NT2/D1 (cell line): Measurements from ENCODE around the gene CHIC2.

Experiments
- DNase-seq: peaks from one replicate; pipeline ENCODE4 v3.0.0-alpha.2; 2011; ENCODE audit warnings: low read depth, low spot score
- H3K27me3 ChIP-seq: 2 replicates; pipeline ENCODE4 v1.6.0; 2011; ENCODE audit warnings: mild to moderate bottlenecking; ENCODE audit not compliant: insufficient read length, insufficient read depth
- H3K36me3 ChIP-seq: 2 replicates; pipeline ENCODE4 v1.6.1; 2011; ENCODE audit warnings: mild to moderate bottlenecking, low read length, mixed read lengths; ENCODE audit not compliant: insufficient read depth, insufficient read length
- H3K4me1 ChIP-seq: 2 replicates; pipeline ENCODE4 v1.5.1; 2011; ENCODE audit not compliant: insufficient read depth, insufficient read length
- H3K4me3 ChIP-seq: 2 replicates; pipeline ENCODE4 v1.5.1; 2011; ENCODE audit warnings: low read depth; ENCODE audit not compliant: insufficient read length
- H3K9ac ChIP-seq: 2 replicates; pipeline ENCODE4 v1.6.0; 2011; ENCODE audit warnings: low read depth; ENCODE audit not compliant: insufficient read length
- H3K9me3 ChIP-seq: 2 replicates; pipeline ENCODE4 v1.5.1; 2011; ENCODE audit warnings: mild to moderate bottlenecking, low read length; ENCODE audit not compliant: insufficient read depth
- SUZ12 ChIP-seq: IDR thresholded peaks from 2 replicates; pipeline ENCODE4 v1.6.1; 2011; ENCODE audit not compliant: insufficient read length, insufficient read depth; ENCODE audit errors: extremely low read depth
- YY1 ChIP-seq: IDR thresholded peaks from 2 replicates; pipeline ENCODE4 v1.6.1; 2011; ENCODE audit not compliant: insufficient read length, insufficient read depth
- ZNF274 ChIP-seq: IDR thresholded peaks from 2 replicates; pipeline ENCODE4 v1.6.1; 2011; ENCODE audit warnings: mild to moderate bottlenecking, low read depth, low read length

CHIC2 gene

DNA sequence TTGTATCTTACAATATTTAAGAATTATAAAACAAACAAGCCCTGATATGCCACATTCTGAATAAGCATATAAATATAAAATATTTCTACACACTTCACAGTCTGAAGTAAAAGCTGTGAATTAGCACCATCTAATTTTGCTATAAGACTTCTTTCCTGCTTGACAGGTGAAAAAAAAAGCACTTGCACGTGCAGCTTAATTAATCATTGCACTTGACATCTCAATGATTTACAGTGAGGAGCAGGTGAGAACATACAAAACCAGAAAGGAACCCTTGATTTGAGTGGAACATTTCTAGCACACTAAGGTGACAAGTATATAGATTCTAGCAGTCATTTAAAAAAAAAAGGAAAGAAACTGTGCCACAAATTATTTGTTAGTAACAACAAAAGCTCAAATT, 47.9 kb downstream of the CHIC2 start:
- no peak overlapping the region for H3K9ac ChIP-seq
- no peaks in the 10 kb centered on the region for H3K9me3 ChIP-seq
- DNase-seq: no peak
- H3K27me3 ChIP-seq: no peaks in the 10 kb centered on the region
- H3K36me3 ChIP-seq: no peaks in the 10 kb centered on the region
- H3K4me1 ChIP-seq: no peaks in the 10 kb centered on the region
- H3K4me3 ChIP-seq: no peak overlapping the region
- no peak for TF ChIP-seq SUZ12
- TF ChIP-seq ZNF274: no peak
- TF ChIP-seq YY1: no peak

DNA sequence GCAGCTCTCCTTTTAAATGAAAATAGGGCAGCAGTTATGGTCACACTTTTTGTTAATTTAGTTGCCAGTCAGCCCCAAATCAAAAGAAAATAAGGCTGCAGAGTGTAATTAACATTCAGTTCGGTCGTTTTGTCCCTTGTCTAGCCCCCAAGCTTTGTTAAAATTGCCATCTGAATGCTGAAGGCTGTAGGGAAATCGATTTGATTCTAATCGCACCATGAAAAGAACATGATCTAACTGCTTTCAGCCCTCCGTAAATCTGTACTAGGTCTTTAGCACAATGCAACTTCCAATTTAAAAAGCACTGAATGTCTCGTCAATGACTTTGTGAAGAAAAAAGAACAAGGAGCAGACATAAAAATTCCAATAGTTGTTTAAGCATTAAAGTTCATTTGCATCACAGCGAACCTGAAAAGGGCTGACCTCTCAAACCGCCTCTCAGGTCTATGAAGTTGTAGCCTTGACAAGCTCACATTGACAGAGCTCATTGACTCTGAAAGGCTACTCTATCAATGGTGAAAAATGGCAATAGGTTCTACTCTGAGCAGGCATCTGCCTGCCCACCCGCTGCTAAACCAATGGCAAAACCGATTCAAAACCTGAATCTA, 48.9 kb downstream of the CHIC2 start:
- no peaks in the 10 kb centered on the region for H3K27me3 ChIP-seq
- H3K9me3 ChIP-seq: no peaks in the 10 kb centered on the region
- no peaks in the 10 kb centered on the region for H3K4me1 ChIP-seq
- no peaks in the 10 kb centered on the region for H3K36me3 ChIP-seq
- DNase-seq: peak; percentile 77
- no peak overlapping the region for H3K4me3 ChIP-seq
- no peak for TF ChIP-seq SUZ12
- TF ChIP-seq ZNF274: no peak
- no peak for TF ChIP-seq YY1
- no peak overlapping the region for H3K9ac ChIP-seq

DNA sequence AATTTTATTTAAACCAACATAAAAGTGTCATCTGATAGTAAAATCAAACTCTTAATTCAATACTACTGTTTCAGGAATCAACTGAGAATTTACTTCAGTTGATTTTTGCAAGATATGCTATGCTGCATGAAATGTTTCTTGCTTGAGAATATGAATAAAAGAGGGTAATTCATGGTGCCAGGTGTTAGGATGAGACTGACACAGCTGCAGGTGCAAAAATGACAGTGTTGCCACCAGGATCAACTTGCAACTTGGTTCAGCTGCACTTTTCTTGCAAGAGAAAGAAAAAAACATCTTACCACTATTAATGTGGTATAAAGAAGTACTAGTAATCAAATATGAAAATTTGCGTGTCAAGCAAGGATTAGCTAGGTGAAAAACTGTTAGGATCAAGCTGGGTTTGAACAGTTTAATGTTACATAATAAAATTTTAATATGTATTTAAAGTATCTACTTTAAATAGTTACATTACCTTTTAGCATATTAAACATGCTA, 49.7 kb downstream of the CHIC2 start:
- DNase-seq: no peak
- H3K27me3 ChIP-seq: no peaks in the 10 kb centered on the region
- no peak overlapping the region for H3K9ac ChIP-seq
- TF ChIP-seq SUZ12 (no peak), YY1 (no peak)
- no peaks in the 10 kb centered on the region for H3K36me3 ChIP-seq
- H3K4me3 ChIP-seq: no peak overlapping the region
- no peaks in the 10 kb centered on the region for H3K4me1 ChIP-seq
- no peaks in the 10 kb centered on the region for H3K9me3 ChIP-seq

DNA sequence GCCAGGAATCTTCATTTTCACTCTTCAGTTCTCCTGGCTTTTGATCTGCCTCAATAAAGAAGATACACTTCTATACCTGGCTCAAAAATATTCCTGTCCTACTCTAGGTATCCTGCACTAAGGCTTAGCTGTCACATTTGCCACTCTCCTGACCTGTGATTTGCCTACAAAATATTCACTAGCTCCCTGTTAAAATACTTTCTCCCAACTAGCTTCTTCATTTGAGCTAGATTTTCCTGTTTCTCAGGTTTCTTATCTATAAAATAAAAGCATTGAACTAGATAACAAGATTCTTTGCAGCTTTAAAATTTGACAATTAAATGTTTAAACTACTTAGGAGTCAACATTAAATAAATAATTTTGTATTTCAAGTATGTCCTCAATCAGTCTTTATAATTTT, 53.2 kb downstream of the CHIC2 start:
- no peak for DNase-seq
- H3K4me3 ChIP-seq: no peak overlapping the region
- no peaks in the 10 kb centered on the region for H3K36me3 ChIP-seq

DNA sequence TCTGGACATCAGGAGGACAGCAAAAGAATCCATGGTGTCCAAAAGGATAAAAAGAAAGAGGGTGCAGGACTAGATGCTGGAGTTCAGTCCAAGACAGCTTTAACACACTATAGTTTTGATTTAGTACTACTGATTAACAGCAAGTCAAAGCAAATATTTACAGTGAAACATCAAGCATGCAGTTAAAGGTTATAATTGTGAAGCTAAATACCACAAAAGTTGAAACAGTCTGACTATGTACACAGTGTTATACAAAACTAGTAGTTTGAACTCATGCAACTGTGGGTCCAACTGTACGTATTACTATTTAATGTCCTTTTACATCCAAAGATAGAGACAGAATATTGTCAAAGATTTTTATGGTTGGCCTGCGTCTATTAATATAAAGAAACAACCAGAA, 57.6 kb downstream of the CHIC2 start:
- Histone ChIP-seq H3K36me3 (no peaks in the 10 kb centered on the region), H3K4me3 (no peak overlapping the region), H3K9me3 (no peaks in the 10 kb centered on the region), H3K4me1 (no peaks in the 10 kb centered on the region), H3K9ac (no peak overlapping the region), H3K27me3 (no peaks in the 10 kb centered on the region)
- TF ChIP-seq YY1: no peak
- no peak for TF ChIP-seq SUZ12
- no peak for TF ChIP-seq ZNF274
- no peak for DNase-seq

More for the DNA sequence above, 53.2 kb downstream of the CHIC2 start:
- H3K9ac ChIP-seq: no peak overlapping the region
- TF ChIP-seq YY1: no peak
- no peak for TF ChIP-seq ZNF274
- no peak for TF ChIP-seq SUZ12
- no peaks in the 10 kb centered on the region for H3K27me3 ChIP-seq
- H3K4me1 ChIP-seq: no peaks in the 10 kb centered on the region
- no peaks in the 10 kb centered on the region for H3K9me3 ChIP-seq

DNA sequence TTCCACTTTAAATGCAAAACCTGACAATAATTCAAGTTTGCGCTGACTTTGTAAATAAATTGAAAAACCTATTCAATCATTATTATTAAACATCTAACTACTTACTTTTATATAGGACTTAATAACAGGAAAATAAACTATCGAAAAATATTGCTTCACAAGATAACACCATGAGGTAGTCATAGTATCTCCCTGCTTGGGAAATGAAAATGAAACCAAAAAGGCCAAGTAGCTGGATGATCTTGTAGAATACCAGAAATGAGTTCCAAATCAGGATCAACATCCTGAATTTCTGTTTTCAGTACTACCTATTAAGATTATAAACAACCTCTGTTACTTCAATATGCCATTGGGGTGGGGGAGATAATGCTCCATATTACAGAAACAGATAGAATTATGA, 58.9 kb downstream of the CHIC2 start:
- no peaks in the 10 kb centered on the region for H3K9me3 ChIP-seq
- no peaks in the 10 kb centered on the region for H3K4me1 ChIP-seq
- TF ChIP-seq SUZ12 (no peak), ZNF274 (no peak), YY1 (no peak)
- H3K27me3 ChIP-seq: no peaks in the 10 kb centered on the region
- no peak overlapping the region for H3K9ac ChIP-seq
- no peaks in the 10 kb centered on the region for H3K36me3 ChIP-seq
- H3K4me3 ChIP-seq: no peak overlapping the region
- no peak for DNase-seq

DNA sequence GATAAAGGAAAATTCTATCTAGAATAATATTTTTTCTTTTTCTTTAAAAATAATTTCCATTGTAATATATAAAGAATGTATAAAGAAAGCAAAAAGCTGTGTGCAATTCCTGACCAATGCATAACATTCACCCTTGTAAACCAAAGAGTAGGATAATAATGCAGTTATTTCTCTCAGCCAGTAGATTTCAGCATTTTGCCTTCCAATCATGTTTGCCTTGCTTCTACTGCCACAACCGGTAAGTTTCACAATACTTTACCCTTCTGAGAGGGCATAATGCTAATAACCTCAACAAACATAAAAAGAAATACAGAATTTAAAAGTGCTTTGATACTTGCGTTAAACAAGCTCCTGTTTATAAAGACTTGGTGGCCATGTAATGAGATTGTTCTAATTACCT, 59.9 kb downstream of the CHIC2 start:
- H3K36me3 ChIP-seq: no peaks in the 10 kb centered on the region
- no peak overlapping the region for H3K4me3 ChIP-seq
- no peak for TF ChIP-seq SUZ12
- no peak for TF ChIP-seq YY1
- TF ChIP-seq ZNF274: no peak
- H3K9me3 ChIP-seq: no peaks in the 10 kb centered on the region
- H3K4me1 ChIP-seq: no peaks in the 10 kb centered on the region
- DNase-seq: no peak
- H3K27me3 ChIP-seq: no peaks in the 10 kb centered on the region
- no peak overlapping the region for H3K9ac ChIP-seq
